Epithelial cell of proximal tubule (primary cell): ENCODE results near the gene NEIL3. TPM values are rescaled to one million over a fixed set of nuclear protein-coding genes. Genes with fewer than 3 reads are reported as not detected.

Experiments
- DNase-seq: peaks from one replicate; pipeline ENCODE4 v3.0.0-alpha.2; 2011; ENCODE audit warnings: low read depth
- H3K4me3 ChIP-seq: 2 replicates; pipeline ENCODE4 v1.5.1; 2011; ENCODE audit warnings: low read depth, mild to moderate bottlenecking, low read length
- total RNA-seq: library from RNA; depleted of rRNA; stranded (reverse); fragments of >200 nt; gene quantifications from 2 replicates; pipeline ENCODE4 v1.2.3, GENCODE V29; 2015
- TF ChIP-seq, protein P1 (sequence below): conservative IDR thresholded peaks from 2 replicates; pipeline ENCODE4 v1.5.1; 2012; ENCODE audit warnings: low read depth, mild to moderate bottlenecking, low read length

The NEIL3 gene
- total RNA-seq, 1 donor from 2014 or later, result 7.8 TPM

DNA sequence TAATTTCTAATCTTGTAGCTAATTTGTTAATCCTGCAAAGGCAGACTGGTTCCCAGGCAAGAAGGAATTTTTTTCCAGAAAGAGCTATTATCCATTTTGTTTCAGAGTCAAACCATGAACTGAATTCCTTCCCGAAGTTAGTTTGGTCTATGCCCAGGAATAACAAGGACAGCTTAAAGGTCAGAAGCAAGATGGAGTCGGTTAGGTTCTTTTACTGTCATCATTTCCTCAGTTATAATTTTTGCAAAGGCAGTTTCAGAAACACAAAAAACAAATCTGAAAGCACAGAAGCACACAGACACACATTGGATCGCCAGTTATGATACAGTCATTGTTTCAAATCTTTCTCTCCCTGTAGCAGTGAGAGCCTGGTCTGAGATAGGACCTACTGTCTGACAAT, 94.7 kb downstream of the NEIL3 start:
- TF ChIP-seq, protein P1, sequence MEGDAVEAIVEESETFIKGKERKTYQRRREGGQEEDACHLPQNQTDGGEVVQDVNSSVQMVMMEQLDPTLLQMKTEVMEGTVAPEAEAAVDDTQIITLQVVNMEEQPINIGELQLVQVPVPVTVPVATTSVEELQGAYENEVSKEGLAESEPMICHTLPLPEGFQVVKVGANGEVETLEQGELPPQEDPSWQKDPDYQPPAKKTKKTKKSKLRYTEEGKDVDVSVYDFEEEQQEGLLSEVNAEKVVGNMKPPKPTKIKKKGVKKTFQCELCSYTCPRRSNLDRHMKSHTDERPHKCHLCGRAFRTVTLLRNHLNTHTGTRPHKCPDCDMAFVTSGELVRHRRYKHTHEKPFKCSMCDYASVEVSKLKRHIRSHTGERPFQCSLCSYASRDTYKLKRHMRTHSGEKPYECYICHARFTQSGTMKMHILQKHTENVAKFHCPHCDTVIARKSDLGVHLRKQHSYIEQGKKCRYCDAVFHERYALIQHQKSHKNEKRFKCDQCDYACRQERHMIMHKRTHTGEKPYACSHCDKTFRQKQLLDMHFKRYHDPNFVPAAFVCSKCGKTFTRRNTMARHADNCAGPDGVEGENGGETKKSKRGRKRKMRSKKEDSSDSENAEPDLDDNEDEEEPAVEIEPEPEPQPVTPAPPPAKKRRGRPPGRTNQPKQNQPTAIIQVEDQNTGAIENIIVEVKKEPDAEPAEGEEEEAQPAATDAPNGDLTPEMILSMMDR, result no peak
- no peak for DNase-seq
- H3K4me3 ChIP-seq, result no peak overlapping the region

DNA sequence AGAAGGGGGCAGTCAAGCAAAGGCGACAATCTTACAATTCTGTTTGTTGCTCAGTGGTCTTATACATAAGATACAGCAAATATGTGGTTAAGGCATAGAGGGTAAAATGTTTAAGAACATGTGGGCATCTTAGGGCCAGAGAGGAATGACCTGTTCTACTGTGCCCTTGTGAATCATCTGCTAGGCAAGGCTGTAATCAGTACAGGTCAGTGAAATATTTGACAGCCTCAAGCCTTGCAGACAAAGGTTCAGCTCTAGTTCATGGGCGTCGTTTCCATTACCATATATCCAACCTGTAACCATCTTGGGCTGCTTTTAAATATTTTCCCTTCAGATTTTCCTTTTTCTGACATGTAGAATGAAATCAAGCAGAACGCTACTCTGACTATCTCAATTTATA, 95.3 kb downstream of the NEIL3 start:
- H3K4me3 ChIP-seq, result no peak overlapping the region
- peak; percentile 25 for DNase-seq
- TF ChIP-seq, protein P1, result no peak

DNA sequence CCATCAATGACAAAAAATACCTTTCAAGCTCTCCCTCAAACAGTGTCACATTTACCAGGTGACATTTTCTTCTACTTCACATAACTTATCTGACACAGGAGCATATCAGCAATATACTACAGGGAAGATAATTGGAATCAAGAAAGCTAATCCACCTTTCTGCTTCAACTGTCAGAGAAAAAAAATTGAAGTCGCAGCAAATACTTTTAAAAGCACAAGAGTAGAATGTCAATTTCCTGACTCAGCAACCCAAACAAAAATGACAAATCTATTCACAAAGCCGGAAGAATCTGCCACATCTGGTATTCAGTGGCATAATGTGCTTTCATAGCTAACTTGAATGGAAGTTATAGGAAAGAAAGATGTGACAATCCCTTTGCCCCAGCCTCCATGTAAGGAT, 95.8 kb downstream of the NEIL3 start:
- no peak overlapping the region for H3K4me3 ChIP-seq
- TF ChIP-seq, protein P1, result no peak
- DNase-seq, result no peak

DNA sequence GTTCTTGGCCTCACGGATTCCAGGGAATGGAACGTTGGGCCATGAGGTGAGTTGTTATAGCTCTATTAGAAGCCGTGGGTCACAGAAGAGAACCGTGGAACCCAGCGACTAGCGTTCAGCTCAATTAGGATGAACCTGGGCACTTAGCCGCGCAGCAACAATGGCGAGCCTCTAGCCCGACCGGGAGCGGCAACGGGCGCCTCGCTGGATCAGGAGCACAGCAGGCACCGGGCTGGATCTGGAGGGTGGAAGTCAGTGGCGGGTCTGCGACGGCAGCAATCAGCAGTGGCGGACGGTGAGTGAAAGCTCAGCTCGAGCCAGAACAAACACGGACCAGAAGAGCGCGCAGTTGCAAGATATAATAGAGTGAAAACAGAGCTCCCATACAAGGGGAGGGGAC, 98.3 kb downstream of the NEIL3 start:
- H3K4me3 ChIP-seq, result no peak overlapping the region
- TF ChIP-seq, protein P1, result no peak
- DNase-seq, result no peak

DNA sequence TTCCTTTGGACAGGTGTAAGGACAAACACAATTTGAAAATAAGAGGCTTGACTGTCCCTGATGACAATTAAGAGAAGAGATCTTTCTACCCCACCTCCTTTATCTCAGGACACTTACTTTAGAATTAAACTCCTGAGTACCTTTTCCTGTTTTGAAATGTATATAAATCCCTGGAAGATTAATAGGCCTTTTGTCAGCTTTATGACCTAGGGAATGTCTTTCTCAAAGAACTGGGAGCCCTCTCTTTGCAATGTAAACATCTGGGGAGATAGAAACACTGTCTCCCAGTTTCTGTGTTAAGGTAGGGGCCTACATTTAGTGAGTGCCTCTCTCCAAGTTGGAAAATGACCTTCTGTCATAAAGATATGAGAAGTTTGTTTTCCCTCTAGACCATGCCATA, 100.9 kb downstream of the NEIL3 start:
- no peak overlapping the region for H3K4me3 ChIP-seq
- TF ChIP-seq, protein P1, result no peak
- no peak for DNase-seq

DNA sequence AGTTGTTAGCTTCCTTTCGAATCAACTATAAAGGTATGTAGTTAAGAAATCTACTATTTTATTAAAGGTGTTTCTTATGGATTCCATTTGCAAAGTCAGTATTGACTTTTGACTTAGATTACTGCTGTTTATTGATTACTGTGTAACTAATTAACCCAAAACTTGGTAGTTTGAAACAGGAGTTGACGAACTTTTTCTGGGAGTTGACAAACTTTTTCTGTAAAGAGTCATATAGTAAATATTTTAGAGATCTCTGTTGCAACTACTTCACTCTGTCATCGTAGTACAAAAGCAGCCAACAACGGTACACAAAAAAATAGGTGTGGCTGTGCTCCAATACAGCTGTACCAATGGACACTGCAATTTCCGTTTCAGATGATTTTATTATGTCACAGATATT, 102.3 kb downstream of the NEIL3 start:
- no peak for DNase-seq
- no peak overlapping the region for H3K4me3 ChIP-seq
- TF ChIP-seq, protein P1, result no peak

Other genes starting within 250 kb of the NEIL3 start
- 27.7 and 40.0 TPM in 2 replicates for gene AGA, start 132.6 kb downstream of the NEIL3 start, total RNA-seq